Measurements from ENCODE around the gene CDK5R1. TPM values are rescaled to one million over a fixed set of nuclear protein-coding genes. Genes with fewer than 3 reads are reported as not detected.

CDK5R1 gene
- total RNA-seq, 1 donor from 2014 or later = 2.2 TPM

- TF ChIP-seq CTCF (IDR thresholded peaks at IDR 0.05; ENCODE audit: unreplicated experiment) = no peak
- Mint-ChIP-seq H3K9me3 (ENCODE audit: unreplicated experiment) (no peaks in the 10 kb centered on the region), H3K27ac (ENCODE audit: unreplicated experiment) (no peak overlapping the region), H3K36me3 (ENCODE audit: low read depth, unreplicated experiment) (no peaks in the 10 kb centered on the region), H3K4me1 (ENCODE audit: unreplicated experiment) (peaks cover 3% of the 10 kb centered on the region), H3K27me3 (ENCODE audit: unreplicated experiment) (no peaks in the 10 kb centered on the region), H3K4me3 (ENCODE audit: unreplicated experiment) (no peak overlapping the region)
- no peak for DNase-seq (ENCODE audit: low spot score)
Measured at GRCh38 chr17:32512328-32512727, 25.5 kb downstream of the CDK5R1 start.

GRCh38 chr17:32513579-32513978, 26.8 kb downstream of the CDK5R1 start:
- no peaks in the 10 kb centered on the region for H3K36me3 Mint-ChIP-seq (ENCODE audit: low read depth, unreplicated experiment)
- H3K27ac Mint-ChIP-seq (ENCODE audit: unreplicated experiment) = no peak overlapping the region
- no peak overlapping the region for H3K4me3 Mint-ChIP-seq (ENCODE audit: unreplicated experiment)
- H3K4me1 Mint-ChIP-seq (ENCODE audit: unreplicated experiment) = peaks cover 4% of the 10 kb centered on the region
- no peaks in the 10 kb centered on the region for H3K27me3 Mint-ChIP-seq (ENCODE audit: unreplicated experiment)
- DNase-seq (ENCODE audit: low spot score) = no peak
- no peak for TF ChIP-seq CTCF (IDR thresholded peaks at IDR 0.05; ENCODE audit: unreplicated experiment)
- no peaks in the 10 kb centered on the region for H3K9me3 Mint-ChIP-seq (ENCODE audit: unreplicated experiment)

GRCh38 chr17:32514606-32515005, 27.8 kb downstream of the CDK5R1 start:
- H3K36me3 Mint-ChIP-seq (ENCODE audit: low read depth, unreplicated experiment) = no peaks in the 10 kb centered on the region
- peaks cover 1% of the 10 kb centered on the region for H3K27me3 Mint-ChIP-seq (ENCODE audit: unreplicated experiment)
- H3K4me1 Mint-ChIP-seq (ENCODE audit: unreplicated experiment) = peaks cover 9% of the 10 kb centered on the region
- H3K27ac Mint-ChIP-seq (ENCODE audit: unreplicated experiment) = no peak overlapping the region
- no peak for TF ChIP-seq CTCF (IDR thresholded peaks at IDR 0.05; ENCODE audit: unreplicated experiment)
- H3K9me3 Mint-ChIP-seq (ENCODE audit: unreplicated experiment) = no peaks in the 10 kb centered on the region
- no peak for DNase-seq (ENCODE audit: low spot score)
- no peak overlapping the region for H3K4me3 Mint-ChIP-seq (ENCODE audit: unreplicated experiment)

- no peak for TF ChIP-seq CTCF (IDR thresholded peaks at IDR 0.05; ENCODE audit: unreplicated experiment)
- Mint-ChIP-seq H3K27me3 (ENCODE audit: unreplicated experiment) (peaks cover 1% of the 10 kb centered on the region), H3K36me3 (ENCODE audit: low read depth, unreplicated experiment) (no peaks in the 10 kb centered on the region), H3K4me1 (ENCODE audit: unreplicated experiment) (peaks cover 20% of the 10 kb centered on the region), H3K4me3 (ENCODE audit: unreplicated experiment) (no peak overlapping the region), H3K9me3 (ENCODE audit: unreplicated experiment) (no peaks in the 10 kb centered on the region), H3K27ac (ENCODE audit: unreplicated experiment) (no peak overlapping the region)
- DNase-seq (ENCODE audit: low spot score) = no peak
Measured at GRCh38 chr17:32515677-32516383, 29.0 kb downstream of the CDK5R1 start.

- Mint-ChIP-seq H3K4me3 (ENCODE audit: unreplicated experiment) (no peak overlapping the region), H3K9me3 (ENCODE audit: unreplicated experiment) (no peaks in the 10 kb centered on the region), H3K27ac (ENCODE audit: unreplicated experiment) (no peak overlapping the region), H3K36me3 (ENCODE audit: low read depth, unreplicated experiment) (no peaks in the 10 kb centered on the region), H3K27me3 (ENCODE audit: unreplicated experiment) (peaks cover 4% of the 10 kb centered on the region), H3K4me1 (ENCODE audit: unreplicated experiment) (peaks cover 23% of the 10 kb centered on the region)
- no peak for DNase-seq (ENCODE audit: low spot score)
- no peak for TF ChIP-seq CTCF (IDR thresholded peaks at IDR 0.05; ENCODE audit: unreplicated experiment)
Measured at GRCh38 chr17:32516450-32516849, 29.7 kb downstream of the CDK5R1 start.

Measured in endothelial cell (in vitro differentiated cells).